Mesothelial cell of epicardium (in vitro differentiated cells): ENCODE measurements around the gene COL23A1. TPM values are rescaled to one million over a fixed set of nuclear protein-coding genes. Genes with fewer than 3 reads are reported as not detected.

ENCODE experiments used
- DNase-seq, 2 experiments: peaks; one replicate each; pipeline ENCODE4 v3.0.0; 2021; ENCODE audit warnings: low spot score in 2 of 2; ENCODE audit not compliant: unreplicated experiment in 2 of 2
- H3K27ac Mint-ChIP-seq: 2 replicates; pipeline ENCODE4 v1.8.0; 2021; ENCODE audit warnings: mixed read lengths
- H3K27me3 Mint-ChIP-seq: 2 replicates; pipeline ENCODE4 v1.8.0; 2021; ENCODE audit warnings: low read depth, mixed read lengths
- H3K36me3 Mint-ChIP-seq: 2 replicates; pipeline ENCODE4 v1.8.0; 2021; ENCODE audit warnings: mixed read lengths
- H3K4me1 Mint-ChIP-seq: 2 replicates; pipeline ENCODE4 v1.8.0; 2021; ENCODE audit warnings: mixed read lengths
- H3K4me3 Mint-ChIP-seq: 2 replicates; pipeline ENCODE4 v1.8.0; 2021; ENCODE audit warnings: mild to moderate bottlenecking, moderate library complexity, mixed read lengths
- H3K9me3 Mint-ChIP-seq: 2 replicates; pipeline ENCODE4 v1.8.0; 2021; ENCODE audit warnings: mixed read lengths
- total RNA-seq: library from RNA; stranded (reverse); gene quantifications from 3 replicates; pipeline ENCODE4 v1.2.1, GENCODE V29; 2021
- TF ChIP-seq, protein P1 (sequence below): fragments of 200-600 bp; sonication (generic); IDR thresholded peaks from one replicate; pipeline ENCODE4 v1.5.0; 2021; ENCODE audit warnings: antibody characterized with exemption; ENCODE audit not compliant: unreplicated experiment

Gene COL23A1
- total RNA-seq, 1 donor from 2014 or later, result 13.6 TPM

DNA sequence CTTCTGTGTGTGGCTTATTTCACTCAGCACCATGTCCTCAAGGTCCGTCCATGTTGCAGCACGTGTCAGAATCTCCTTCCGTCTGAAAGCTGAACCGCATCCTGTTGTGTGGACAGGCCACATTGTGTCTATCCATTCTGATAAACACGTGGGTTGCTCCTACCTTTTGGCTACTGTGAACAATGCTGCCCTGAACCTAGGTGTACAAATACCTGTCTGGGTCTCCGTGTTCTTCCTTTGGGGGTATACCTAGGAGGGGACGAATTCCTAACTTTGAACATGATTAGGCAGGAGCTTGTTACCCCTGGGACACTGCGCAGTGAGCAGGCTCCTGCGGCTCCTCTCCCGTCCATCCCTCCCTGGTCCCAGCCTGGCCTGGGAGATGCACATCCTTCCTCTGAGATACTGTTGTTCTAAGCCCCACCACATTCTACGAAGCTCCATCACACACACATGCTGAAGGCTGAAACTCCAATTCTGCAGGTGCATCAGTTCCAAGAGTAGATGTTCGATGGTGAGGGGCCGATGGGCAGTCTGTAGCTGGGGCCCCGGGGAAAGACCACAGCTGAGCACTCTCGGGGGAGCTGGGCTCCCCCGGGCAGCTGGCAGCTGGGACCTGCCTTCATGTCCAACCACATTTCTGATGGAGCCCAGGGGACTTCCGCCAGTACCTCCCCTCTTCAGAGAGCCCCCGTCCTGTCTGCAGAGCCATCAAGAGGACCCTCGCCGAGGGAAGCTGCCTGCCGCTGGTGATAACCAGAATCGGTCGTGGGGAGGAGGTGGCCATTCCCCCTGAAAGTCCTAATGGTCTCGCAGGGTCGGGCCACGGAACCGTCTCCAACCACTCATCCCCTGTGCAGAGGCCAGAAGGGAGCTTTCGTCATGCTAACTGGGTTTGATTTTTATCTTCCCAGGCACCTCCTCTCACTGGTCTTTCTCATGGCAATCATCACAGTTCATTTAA, 120.9 kb downstream of the COL23A1 start:
- no peaks in the 10 kb centered on the region for H3K36me3 Mint-ChIP-seq
- no peak for DNase-seq
- H3K27ac Mint-ChIP-seq, result no peak overlapping the region
- H3K27me3 Mint-ChIP-seq, result peaks cover 4% of the 10 kb centered on the region
- H3K9me3 Mint-ChIP-seq, result no peaks in the 10 kb centered on the region
- peaks cover 37% of the 10 kb centered on the region for H3K4me1 Mint-ChIP-seq
- TF ChIP-seq, protein P1, sequence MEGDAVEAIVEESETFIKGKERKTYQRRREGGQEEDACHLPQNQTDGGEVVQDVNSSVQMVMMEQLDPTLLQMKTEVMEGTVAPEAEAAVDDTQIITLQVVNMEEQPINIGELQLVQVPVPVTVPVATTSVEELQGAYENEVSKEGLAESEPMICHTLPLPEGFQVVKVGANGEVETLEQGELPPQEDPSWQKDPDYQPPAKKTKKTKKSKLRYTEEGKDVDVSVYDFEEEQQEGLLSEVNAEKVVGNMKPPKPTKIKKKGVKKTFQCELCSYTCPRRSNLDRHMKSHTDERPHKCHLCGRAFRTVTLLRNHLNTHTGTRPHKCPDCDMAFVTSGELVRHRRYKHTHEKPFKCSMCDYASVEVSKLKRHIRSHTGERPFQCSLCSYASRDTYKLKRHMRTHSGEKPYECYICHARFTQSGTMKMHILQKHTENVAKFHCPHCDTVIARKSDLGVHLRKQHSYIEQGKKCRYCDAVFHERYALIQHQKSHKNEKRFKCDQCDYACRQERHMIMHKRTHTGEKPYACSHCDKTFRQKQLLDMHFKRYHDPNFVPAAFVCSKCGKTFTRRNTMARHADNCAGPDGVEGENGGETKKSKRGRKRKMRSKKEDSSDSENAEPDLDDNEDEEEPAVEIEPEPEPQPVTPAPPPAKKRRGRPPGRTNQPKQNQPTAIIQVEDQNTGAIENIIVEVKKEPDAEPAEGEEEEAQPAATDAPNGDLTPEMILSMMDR, result no peak
- H3K4me3 Mint-ChIP-seq, result no peak overlapping the region

DNA sequence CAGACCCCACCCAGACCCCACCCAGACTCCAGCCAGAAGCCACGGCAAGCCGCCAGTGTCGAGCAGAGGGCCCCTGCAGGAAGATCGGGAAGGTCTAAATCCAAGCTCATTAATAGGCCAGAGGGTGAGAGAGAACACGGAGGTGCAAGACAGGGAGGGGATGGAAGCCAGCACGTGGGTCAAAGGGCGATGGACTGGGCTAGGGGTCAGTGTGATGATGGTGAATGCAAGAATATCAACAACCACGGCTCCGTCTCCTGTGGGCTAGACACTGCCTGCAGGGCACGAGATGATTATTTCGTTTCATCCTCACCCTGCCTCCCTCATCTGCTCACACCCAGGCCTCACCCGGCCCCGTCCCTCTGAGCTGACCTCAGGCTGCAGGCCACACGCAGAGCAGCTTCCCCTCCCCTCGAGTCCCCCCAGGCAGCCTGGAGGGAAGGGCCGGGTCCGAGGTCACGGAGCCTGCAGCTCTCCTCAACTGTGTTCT, 122.0 kb downstream of the COL23A1 start:
- no peaks in the 10 kb centered on the region for H3K9me3 Mint-ChIP-seq
- H3K36me3 Mint-ChIP-seq, result no peaks in the 10 kb centered on the region
- H3K4me1 Mint-ChIP-seq, result peaks cover 32% of the 10 kb centered on the region
- peaks cover 4% of the 10 kb centered on the region for H3K27me3 Mint-ChIP-seq
- DNase-seq, result no peak
- no peak overlapping the region for H3K27ac Mint-ChIP-seq
- H3K4me3 Mint-ChIP-seq, result no peak overlapping the region
- TF ChIP-seq, protein P1, result no peak

DNA sequence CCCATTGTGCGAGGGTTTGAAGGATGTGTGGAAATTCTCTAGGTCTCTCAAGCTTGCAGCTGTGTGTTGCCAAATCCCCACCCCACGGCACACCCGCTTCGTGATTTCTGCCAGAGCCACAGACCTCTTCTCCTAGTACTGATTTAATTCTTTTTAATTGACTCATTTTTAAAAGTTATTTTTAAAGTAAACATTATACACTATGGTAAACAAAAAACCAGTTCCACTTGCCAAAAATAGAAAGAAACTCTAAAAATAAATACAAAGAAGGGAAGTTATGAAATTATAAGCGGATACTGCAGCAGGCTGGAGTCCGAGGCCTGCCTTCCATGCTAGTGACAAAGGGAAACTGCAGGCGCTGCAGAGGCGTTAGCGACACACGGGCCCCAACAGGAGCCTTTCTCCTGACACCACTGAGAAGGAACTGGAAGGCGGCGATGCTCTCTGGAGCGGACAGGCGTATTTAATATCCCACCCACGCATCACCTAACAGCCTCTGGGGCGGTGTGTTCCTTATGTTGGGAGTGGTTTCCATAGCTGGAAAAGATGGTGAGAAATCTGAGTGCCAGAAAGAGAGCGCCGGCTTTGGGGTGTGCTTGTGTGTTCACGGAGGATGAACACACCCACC, 122.5 kb downstream of the COL23A1 start:
- peaks cover 4% of the 10 kb centered on the region for H3K27me3 Mint-ChIP-seq
- no peaks in the 10 kb centered on the region for H3K9me3 Mint-ChIP-seq
- no peak overlapping the region for H3K27ac Mint-ChIP-seq
- H3K4me1 Mint-ChIP-seq, result peaks cover 33% of the 10 kb centered on the region
- no peak for DNase-seq
- TF ChIP-seq, protein P1, result no peak
- no peaks in the 10 kb centered on the region for H3K36me3 Mint-ChIP-seq
- no peak overlapping the region for H3K4me3 Mint-ChIP-seq

DNA sequence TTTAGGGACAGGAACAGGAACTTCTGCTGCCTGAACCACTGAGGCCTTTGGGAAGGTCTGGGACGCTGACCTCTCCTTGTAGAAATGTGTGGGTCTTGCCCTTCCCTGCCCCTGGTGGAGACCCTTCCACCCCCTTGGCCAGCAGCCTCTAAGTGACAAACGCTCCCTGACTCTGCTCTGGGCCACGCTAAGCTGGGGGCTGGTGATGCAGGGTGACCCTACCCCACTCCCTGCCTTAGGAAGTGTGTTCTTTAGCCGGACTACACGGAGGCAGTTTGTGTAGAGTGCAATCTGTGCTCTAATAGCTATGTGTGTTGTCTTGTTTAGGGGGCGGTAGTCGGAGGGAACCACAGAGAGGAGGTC, 123.0 kb downstream of the COL23A1 start:
- Mint-ChIP-seq H3K27ac (no peak overlapping the region), H3K27me3 (peaks cover 4% of the 10 kb centered on the region), H3K36me3 (no peaks in the 10 kb centered on the region), H3K9me3 (no peaks in the 10 kb centered on the region), H3K4me3 (no peak overlapping the region), H3K4me1 (peaks cover 38% of the 10 kb centered on the region)
- DNase-seq, result no peak
- TF ChIP-seq, protein P1, result no peak

DNA sequence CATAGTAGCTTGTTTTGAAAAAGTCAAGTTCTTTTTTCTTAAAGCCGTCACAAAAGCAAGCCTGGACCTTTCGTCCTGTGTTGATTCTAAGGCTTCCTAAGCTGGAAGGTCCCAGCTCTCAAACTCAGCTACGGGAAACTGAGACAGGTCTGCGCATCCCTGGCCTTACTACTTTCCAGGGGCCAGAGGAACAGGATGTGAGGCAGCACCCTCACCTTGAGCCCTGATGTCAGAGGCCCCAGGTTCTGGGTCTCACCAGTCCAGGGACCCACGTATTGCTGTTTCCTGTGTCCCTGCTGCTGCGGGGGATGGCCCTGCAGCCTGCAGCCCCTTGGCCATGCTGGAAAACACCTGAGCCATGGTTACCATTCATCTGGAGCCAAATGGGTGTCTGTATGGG, 123.9 kb downstream of the COL23A1 start:
- peaks cover 4% of the 10 kb centered on the region for H3K27me3 Mint-ChIP-seq
- no peaks in the 10 kb centered on the region for H3K36me3 Mint-ChIP-seq
- H3K27ac Mint-ChIP-seq, result no peak overlapping the region
- TF ChIP-seq, protein P1, result no peak
- no peak for DNase-seq
- no peak overlapping the region for H3K4me3 Mint-ChIP-seq
- H3K9me3 Mint-ChIP-seq, result no peaks in the 10 kb centered on the region
- peaks cover 40% of the 10 kb centered on the region for H3K4me1 Mint-ChIP-seq
